Right lobe of liver (tissue), 4 donors: ENCODE results near the gene RGS1.

ENCODE experiments used
- CTCF ChIP-seq, 4 donors: fragments of 200-600 bp in 3 of 4; fragments of 450-650 bp in 1 of 4; IDR thresholded peaks; one replicate each; pipeline versions ENCODE4 v1.5.1 to v1.8.0; 2016 to 2022; ENCODE audit warnings: antibody characterized with exemption in 4 of 4, mild to moderate bottlenecking in 2 of 4
- POLR2A ChIP-seq: fragments of 450-650 bp; IDR thresholded peaks from one replicate; pipeline ENCODE4 v1.6.1; 2017; ENCODE audit warnings: antibody characterized with exemption, mild to moderate bottlenecking
- donor health status: DM: no; HTN: no; CAD: no.
- donor health status: DM: no; HTN: no; CAD: no.
- donor health status: DM: no; HTN: yes; CAD: no.

GRCh38 chr1:192554904-192555303 lies 20.7 kb upstream of the RGS1 start:
- no peak for TF ChIP-seq CTCF (IDR thresholded peaks at IDR 0.05)
- TF ChIP-seq POLR2A: no peak
